Activated effector memory CD4-positive, alpha-beta T cell treated with anti-CD3 and anti-CD28 coated beads, Interleukin-2, amount 50 U/mL, for 16 hours (primary cell): ENCODE measurements around the gene PYGB.

Experiments
- DNase-seq: peaks from one replicate; pipeline ENCODE4 v3.0.0-alpha.2; 2020

PYGB gene

GRCh38 chr20:25247956-25248785 is at the start of gene PYGB:
PYGB (plus strand) TSS chr20:25248085; CDS start chr20:25248179, 94 bp downstream.
- peak; percentile 90 for DNase-seq

- no peak for DNase-seq
Observed at GRCh38 chr20:25198663-25199383, 49.1 kb upstream of the PYGB start.

- no peak for DNase-seq
Observed at GRCh38 chr20:25199473-25200260, 48.2 kb upstream of the PYGB start.

- DNase-seq, result no peak
Observed at GRCh38 chr20:25203089-25203488, 44.8 kb upstream of the PYGB start.

GRCh38 chr20:25203871-25204320 is 44.0 kb upstream of the PYGB start:
- no peak for DNase-seq

- DNase-seq, result no peak
Observed at GRCh38 chr20:25204550-25205276, 43.2 kb upstream of the PYGB start.

GRCh38 chr20:25205277-25206062 is 42.4 kb upstream of the PYGB start:
- no peak for DNase-seq

GRCh38 chr20:25206063-25206403 is 41.9 kb upstream of the PYGB start:
- no peak for DNase-seq

GRCh38 chr20:25206548-25206947 is 41.3 kb upstream of the PYGB start:
- DNase-seq, result no peak

- DNase-seq, result no peak
Observed at GRCh38 chr20:25207149-25207959, 40.5 kb upstream of the PYGB start.

- DNase-seq, result no peak
Observed at GRCh38 chr20:25207960-25208534, 39.8 kb upstream of the PYGB start.

GRCh38 chr20:25209400-25209799 is 38.5 kb upstream of the PYGB start:
- no peak for DNase-seq

- no peak for DNase-seq
Observed at GRCh38 chr20:25209911-25210310, 38.0 kb upstream of the PYGB start.

- DNase-seq, result no peak
Observed at GRCh38 chr20:25211273-25211672, 36.6 kb upstream of the PYGB start.

- no peak for DNase-seq
Observed at GRCh38 chr20:25212242-25212641, 35.6 kb upstream of the PYGB start.

- peak; percentile 56 for DNase-seq
Observed at GRCh38 chr20:25213566-25214425, 34.1 kb upstream of the PYGB start.

GRCh38 chr20:25214426-25214790 is 33.5 kb upstream of the PYGB start:
- no peak for DNase-seq

GRCh38 chr20:25214819-25215218 is 33.1 kb upstream of the PYGB start:
- DNase-seq, result peak; percentile 6

- peak; percentile 4 for DNase-seq
Observed at GRCh38 chr20:25215521-25215920, 32.4 kb upstream of the PYGB start.
